SK-N-MC (cell line): ENCODE results near the gene ABCA8.
A peak's percentile ranks its signal among the peaks of the same experiment; 100 is the strongest.

Experiments
- EZH2 ChIP-seq: fragments of 200-600 bp; sonication (generic); IDR thresholded peaks from one replicate; pipeline ENCODE4 v1.6.1; 2017; ENCODE audit warnings: antibody characterized with exemption
- POLR2AphosphoS5 ChIP-seq: IDR thresholded peaks from 2 replicates; pipeline ENCODE4 v1.6.1; 2012; ENCODE audit warnings: mild to moderate bottlenecking, low read depth, low read length, borderline replicate concordance

DNA sequence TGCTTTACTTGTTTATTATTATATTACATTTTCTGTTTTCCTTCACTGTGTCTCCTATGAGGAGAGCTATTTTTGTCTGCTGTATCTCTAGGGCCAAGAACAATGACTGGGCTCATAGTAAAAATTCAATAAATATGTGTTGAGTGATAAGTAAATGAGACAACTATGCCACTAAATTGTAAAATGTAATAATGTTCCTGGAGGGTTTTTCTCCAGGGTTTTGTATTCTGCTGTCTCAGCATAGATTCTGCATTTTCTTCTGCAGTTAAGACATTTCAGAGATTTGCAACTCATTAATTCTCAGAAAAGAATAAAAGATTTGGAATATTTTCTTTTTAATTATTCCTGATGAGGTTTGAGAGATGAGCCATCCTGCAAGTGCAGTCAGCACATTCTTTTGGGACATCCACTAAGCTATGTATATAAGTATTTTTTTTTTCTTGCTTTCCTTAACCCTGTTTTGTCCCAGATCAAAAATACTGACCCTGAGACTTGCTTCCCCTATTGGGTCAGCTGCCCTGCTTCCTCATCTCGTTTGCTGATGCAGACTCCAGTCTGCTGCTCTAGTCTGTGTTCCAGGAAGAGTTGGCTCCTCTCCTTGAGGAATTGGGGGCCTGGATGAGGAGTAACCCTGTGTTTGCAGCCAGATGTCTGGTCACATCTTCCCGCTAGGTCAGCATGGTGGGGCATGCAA, 122.9 kb downstream of the ABCA8 start:
- TF ChIP-seq POLR2AphosphoS5 (peak; percentile 54; the same call in 1 of the 2 replicates), EZH2 (no peak)
